Measurements from ENCODE around the gene NQO2.
A peak's percentile ranks its signal among the peaks of the same experiment; 100 is the strongest.
"Not testable (repeated sequence)": the region's sequence is repeated elsewhere in the genome, so short reads cannot be mapped to it uniquely, and the experiment has no call there.

Gene NQO2

GRCh38 chr6:2990932-2991506 is 8.7 kb upstream of the NQO2 start:
- Histone ChIP-seq H3K9ac (ENCODE audit: low read length) (peak overlapping the region; percentile 95), H3K36me3 (ENCODE audit: control insufficient read depth, insufficient read depth, low read length, severe bottlenecking) (no peaks in the 10 kb centered on the region), H3K9me3 (ENCODE audit: control insufficient read depth, low read length) (no peaks in the 10 kb centered on the region), H3K4me1 (ENCODE audit: control insufficient read depth, insufficient read depth, low read length) (peaks cover 21% of the 10 kb centered on the region), H3K27me3 (replicated peaks; ENCODE audit: control insufficient read depth, insufficient read depth, low read length) (no peaks in the 10 kb centered on the region), H3K4me3 (ENCODE audit: low read length) (peak overlapping the region; percentile 91)
- DNase-seq (ENCODE audit: low read depth), result no peak

GRCh38 chr6:2992330-2992979 is 7.2 kb upstream of the NQO2 start:
- Histone ChIP-seq H3K4me3 (ENCODE audit: low read length) (no peak overlapping the region), H3K27me3 (replicated peaks; ENCODE audit: control insufficient read depth, insufficient read depth, low read length) (no peaks in the 10 kb centered on the region), H3K36me3 (ENCODE audit: control insufficient read depth, insufficient read depth, low read length, severe bottlenecking) (no peaks in the 10 kb centered on the region), H3K9me3 (ENCODE audit: control insufficient read depth, low read length) (no peaks in the 10 kb centered on the region), H3K4me1 (ENCODE audit: control insufficient read depth, insufficient read depth, low read length) (peaks cover 11% of the 10 kb centered on the region), H3K9ac (ENCODE audit: low read length) (no peak overlapping the region)
- no peak for DNase-seq (ENCODE audit: low read depth)

GRCh38 chr6:2993755-2994317 is 5.9 kb upstream of the NQO2 start:
- no peaks in the 10 kb centered on the region for H3K36me3 ChIP-seq (ENCODE audit: control insufficient read depth, insufficient read depth, low read length, severe bottlenecking)
- no peaks in the 10 kb centered on the region for H3K9me3 ChIP-seq (ENCODE audit: control insufficient read depth, low read length)
- H3K9ac ChIP-seq (ENCODE audit: low read length), result no peak overlapping the region
- peaks cover 9% of the 10 kb centered on the region for H3K4me1 ChIP-seq (ENCODE audit: control insufficient read depth, insufficient read depth, low read length)
- no peak for DNase-seq (ENCODE audit: low read depth)
- H3K4me3 ChIP-seq (ENCODE audit: low read length), result no peak overlapping the region
- no peaks in the 10 kb centered on the region for H3K27me3 ChIP-seq (replicated peaks; ENCODE audit: control insufficient read depth, insufficient read depth, low read length)

GRCh38 chr6:2998249-2998997 is 1.3 kb upstream of the NQO2 start:
- not testable (repeated sequence) for H3K9me3 ChIP-seq (ENCODE audit: control insufficient read depth, low read length); H3K27me3 ChIP-seq (replicated peaks; ENCODE audit: control insufficient read depth, insufficient read depth, low read length); H3K36me3 ChIP-seq (ENCODE audit: control insufficient read depth, insufficient read depth, low read length, severe bottlenecking)
- Histone ChIP-seq H3K4me1 (ENCODE audit: control insufficient read depth, insufficient read depth, low read length) (peaks cover 27% of the 10 kb centered on the region), H3K9ac (ENCODE audit: low read length) (peak overlapping the region; percentile 66), H3K4me3 (ENCODE audit: low read length) (peak overlapping the region; percentile 82)
- peak; percentile 29 for DNase-seq (ENCODE audit: low read depth)

- Histone ChIP-seq H3K4me1 (ENCODE audit: control insufficient read depth, insufficient read depth, low read length) (peaks cover 27% of the 10 kb centered on the region), H3K9me3 (ENCODE audit: control insufficient read depth, low read length) (no peaks in the 10 kb centered on the region), H3K27me3 (replicated peaks; ENCODE audit: control insufficient read depth, insufficient read depth, low read length) (no peaks in the 10 kb centered on the region), H3K36me3 (ENCODE audit: control insufficient read depth, insufficient read depth, low read length, severe bottlenecking) (peaks cover 1% of the 10 kb centered on the region), H3K9ac (ENCODE audit: low read length) (peak overlapping the region; percentile 66), H3K4me3 (ENCODE audit: low read length) (peak overlapping the region; percentile 82)
- DNase-seq (ENCODE audit: low read depth), result no peak
These were observed 586 bp upstream of the NQO2 start for GRCh38 chr6:2998998-2999617.

- peak overlapping the region; percentile 90 for H3K4me3 ChIP-seq (ENCODE audit: low read length)
- H3K9ac ChIP-seq (ENCODE audit: low read length), result peak overlapping the region; percentile 58
- DNase-seq (ENCODE audit: low read depth), result no peak
- peaks cover 23% of the 10 kb centered on the region for H3K36me3 ChIP-seq (ENCODE audit: control insufficient read depth, insufficient read depth, low read length, severe bottlenecking)
- peaks cover 27% of the 10 kb centered on the region for H3K4me1 ChIP-seq (ENCODE audit: control insufficient read depth, insufficient read depth, low read length)
- no peaks in the 10 kb centered on the region for H3K27me3 ChIP-seq (replicated peaks; ENCODE audit: control insufficient read depth, insufficient read depth, low read length)
- no peaks in the 10 kb centered on the region for H3K9me3 ChIP-seq (ENCODE audit: control insufficient read depth, low read length)
These were observed 1.6 kb downstream of the NQO2 start for GRCh38 chr6:3001146-3001772.

GRCh38 chr6:3001773-3002293 is 2.1 kb downstream of the NQO2 start:
- peak; percentile 83 for DNase-seq (ENCODE audit: low read depth)
- Histone ChIP-seq H3K9me3 (ENCODE audit: control insufficient read depth, low read length) (no peaks in the 10 kb centered on the region), H3K36me3 (ENCODE audit: control insufficient read depth, insufficient read depth, low read length, severe bottlenecking) (peaks cover 29% of the 10 kb centered on the region), H3K4me1 (ENCODE audit: control insufficient read depth, insufficient read depth, low read length) (peaks cover 27% of the 10 kb centered on the region), H3K4me3 (ENCODE audit: low read length) (peak overlapping the region; percentile 90), H3K9ac (ENCODE audit: low read length) (peak overlapping the region; percentile 58), H3K27me3 (replicated peaks; ENCODE audit: control insufficient read depth, insufficient read depth, low read length) (no peaks in the 10 kb centered on the region)

GRCh38 chr6:3003226-3003625 is 3.5 kb downstream of the NQO2 start:
- DNase-seq (ENCODE audit: low read depth); H3K9me3 ChIP-seq (ENCODE audit: control insufficient read depth, low read length); H3K4me3 ChIP-seq (ENCODE audit: low read length); H3K9ac ChIP-seq (ENCODE audit: low read length); H3K27me3 ChIP-seq (replicated peaks; ENCODE audit: control insufficient read depth, insufficient read depth, low read length): not testable (repeated sequence)
- peaks cover 27% of the 10 kb centered on the region for H3K4me1 ChIP-seq (ENCODE audit: control insufficient read depth, insufficient read depth, low read length)
- peaks cover 42% of the 10 kb centered on the region for H3K36me3 ChIP-seq (ENCODE audit: control insufficient read depth, insufficient read depth, low read length, severe bottlenecking)

- H3K36me3 ChIP-seq (ENCODE audit: control insufficient read depth, insufficient read depth, low read length, severe bottlenecking), result peaks cover 53% of the 10 kb centered on the region
- no peak overlapping the region for H3K9ac ChIP-seq (ENCODE audit: low read length)
- H3K4me1 ChIP-seq (ENCODE audit: control insufficient read depth, insufficient read depth, low read length), result peaks cover 18% of the 10 kb centered on the region
- H3K9me3 ChIP-seq (ENCODE audit: control insufficient read depth, low read length), result no peaks in the 10 kb centered on the region
- no peak overlapping the region for H3K4me3 ChIP-seq (ENCODE audit: low read length)
- no peak for DNase-seq (ENCODE audit: low read depth)
- H3K27me3 ChIP-seq (replicated peaks; ENCODE audit: control insufficient read depth, insufficient read depth, low read length), result no peaks in the 10 kb centered on the region
These were observed 5.4 kb downstream of the NQO2 start for GRCh38 chr6:3005077-3005476.

GRCh38 chr6:3005874-3006273 is 6.2 kb downstream of the NQO2 start:
- H3K27me3 ChIP-seq (replicated peaks; ENCODE audit: control insufficient read depth, insufficient read depth, low read length), result no peaks in the 10 kb centered on the region
- H3K9me3 ChIP-seq (ENCODE audit: control insufficient read depth, low read length), result peaks cover 4% of the 10 kb centered on the region
- peaks cover 61% of the 10 kb centered on the region for H3K36me3 ChIP-seq (ENCODE audit: control insufficient read depth, insufficient read depth, low read length, severe bottlenecking)
- H3K9ac ChIP-seq (ENCODE audit: low read length), result no peak overlapping the region
- no peak for DNase-seq (ENCODE audit: low read depth)
- peaks cover 18% of the 10 kb centered on the region for H3K4me1 ChIP-seq (ENCODE audit: control insufficient read depth, insufficient read depth, low read length)
- H3K4me3 ChIP-seq (ENCODE audit: low read length), result no peak overlapping the region
